AG04450 (cell line): ENCODE data around the gene CD99L2. TPM values are rescaled to one million over a fixed set of nuclear protein-coding genes. Genes with fewer than 3 reads are reported as not detected.

Source experiments
- CTCF ChIA-PET: fragments of 300-600, 350-600 bp; formaldehyde crosslinking; extraction: SDS; loops from one replicate; lab custom pipeline; 2022; ENCODE audit warnings: antibody characterized with exemption, inconsistent platforms; lab: Charles Lee
- POLR2A ChIA-PET: fragments of 350-600 bp; formaldehyde crosslinking; extraction: SDS; loops from one replicate; lab custom pipeline; 2021; ENCODE audit warnings: antibody characterized with exemption, inconsistent platforms; lab: Yijun Ruan, JAX
- DNase-seq: peaks from one replicate; pipeline ENCODE4 v3.0.0-alpha.2; 2011; ENCODE audit warnings: low read depth, low spot score
- H3K27ac ChIP-seq: one replicate; pipeline ENCODE4 v1.5.1; 2012; ENCODE audit warnings: low read depth, low read length, control low read depth
- H3K27me3 ChIP-seq: one replicate; pipeline ENCODE4 v1.6.0; 2012; ENCODE audit warnings: low read length; ENCODE audit not compliant: control insufficient read depth, insufficient read depth
- H3K4me3 ChIP-seq: 2 replicates; pipeline ENCODE4 v1.5.1; 2011; ENCODE audit warnings: mild to moderate bottlenecking, low read depth, low read length, control low read depth
- H3K9me3 ChIP-seq: 2 replicates; pipeline ENCODE4 v1.5.1; 2012; ENCODE audit warnings: low read length; ENCODE audit not compliant: control insufficient read depth, insufficient read depth
- CTCF ChIP-seq: IDR thresholded peaks from 2 replicates; pipeline ENCODE4 v1.5.1; 2011; ENCODE audit warnings: low read depth, low read length, control low read depth, inconsistent platforms
- polyA plus RNA-seq: library from polyadenylated mRNA; depleted of rRNA; stranded (reverse); fragments of >200 nt; gene quantifications from 2 replicates; pipeline ENCODE4 v1.2.3, GENCODE V29; 2011

CD99L2 gene
- polyA plus RNA-seq, 1 experiment: 52.4 TPM

GRCh38 chrX:150781677-150782076 lies 116.8 kb downstream of the CD99L2 start:
- no peak for TF ChIP-seq CTCF
- no peaks in the 10 kb centered on the region for H3K9me3 ChIP-seq
- H3K27ac ChIP-seq: no peak overlapping the region
- POLR2A ChIA-PET: no interaction called here
- CTCF ChIA-PET: interaction anchor here (2.0 kb wide), 1 partner anchor 10 kb away, joined by 12 read pairs; no protein-coding TSS in a partner anchor
- H3K4me3 ChIP-seq: no peak overlapping the region
- no peak for DNase-seq
- H3K27me3 ChIP-seq: no peaks in the 10 kb centered on the region

- no peaks in the 10 kb centered on the region for H3K27me3 ChIP-seq
- ChIA-PET POLR2A (no interaction called here), CTCF (interaction anchor here (1.8 kb wide), 1 partner anchor 303 kb away, joined by 9 read pairs; no protein-coding TSS in a partner anchor)
These were observed 119.1 kb downstream of the CD99L2 start for GRCh38 chrX:150779385-150779784.

GRCh38 chrX:150777328-150777992 lies 121.0 kb downstream of the CD99L2 start:
- POLR2A ChIA-PET: no interaction called here
- no peak for DNase-seq
- no peak overlapping the region for H3K27ac ChIP-seq
- no peak overlapping the region for H3K4me3 ChIP-seq
- H3K9me3 ChIP-seq: no peaks in the 10 kb centered on the region
- CTCF ChIA-PET: interaction anchor here (7.7 kb wide), 1 partner anchor 305 kb away, joined by 205 read pairs; no protein-coding TSS in a partner anchor
- TF ChIP-seq CTCF: no peak
- no peaks in the 10 kb centered on the region for H3K27me3 ChIP-seq

More at GRCh38 chrX:150779385-150779784, 119.1 kb downstream of the CD99L2 start:
- no peak overlapping the region for H3K27ac ChIP-seq
- no peak for TF ChIP-seq CTCF
- H3K4me3 ChIP-seq: no peak overlapping the region
- no peaks in the 10 kb centered on the region for H3K9me3 ChIP-seq
- DNase-seq: no peak

DNA sequence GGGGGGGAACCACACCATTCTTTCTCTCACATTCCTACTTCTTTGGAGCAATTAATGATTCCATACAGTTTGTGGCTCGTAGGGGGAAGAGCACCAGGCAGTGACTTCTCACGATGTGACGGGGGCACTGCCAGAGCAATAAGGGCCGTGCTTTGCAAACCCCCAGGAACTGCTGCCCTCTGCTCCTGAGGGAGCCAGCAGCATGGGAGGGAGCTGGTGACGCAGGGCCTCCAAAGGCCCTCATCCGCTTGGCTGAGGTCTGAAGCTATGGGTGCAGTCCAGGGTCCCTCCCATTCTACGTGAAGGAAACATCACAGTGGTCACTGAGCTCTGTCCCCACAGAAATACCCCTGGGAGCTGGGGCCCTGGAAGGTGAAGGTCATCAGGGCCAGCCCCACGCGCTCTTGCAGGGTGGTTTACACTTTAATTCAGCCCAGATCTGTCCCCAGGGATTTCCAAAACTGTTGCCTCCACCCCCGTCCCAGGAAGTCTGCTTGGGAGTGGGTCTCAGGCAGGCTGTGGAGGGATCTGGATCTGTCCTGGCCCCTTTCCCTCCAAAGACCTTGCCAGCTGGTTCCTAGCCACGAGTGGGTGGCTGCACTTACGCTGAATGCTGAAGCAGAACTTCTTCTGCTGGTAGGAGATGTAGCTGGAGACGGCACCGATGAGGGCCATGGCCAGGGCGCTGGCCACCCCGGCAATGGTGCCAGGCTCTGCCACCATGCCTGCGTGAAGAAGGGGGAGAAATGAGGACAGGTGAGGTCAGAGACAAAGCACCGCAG lies 122.7 kb downstream of the CD99L2 start:
- CTCF ChIA-PET: interaction anchor here (7.7 kb wide), 1 partner anchor 307 kb away, joined by 205 read pairs; no protein-coding TSS in a partner anchor

More for the DNA sequence above, 122.7 kb downstream of the CD99L2 start:
- POLR2A ChIA-PET: no interaction called here
- no peak for TF ChIP-seq CTCF
- Histone ChIP-seq H3K27ac (no peak overlapping the region), H3K9me3 (no peaks in the 10 kb centered on the region), H3K4me3 (no peak overlapping the region), H3K27me3 (no peaks in the 10 kb centered on the region)
- DNase-seq: no peak
